SK-N-SH (cell line): ENCODE results near the gene TDO2. TPM values are rescaled to one million over a fixed set of nuclear protein-coding genes. Genes with fewer than 3 reads are reported as not detected.

Experiments used
- CTCF ChIA-PET: fragments of 300-600, 350-600 bp; formaldehyde crosslinking; extraction: SDS; loops from one replicate; lab custom pipeline; 2021; lab: Yijun Ruan, JAX
- POLR2A ChIA-PET: fragments of 350-600 bp; sonication (Branson Sonifier 250); formaldehyde crosslinking; extraction: SDS; loops from one replicate; lab custom pipeline; 2020; ENCODE audit warnings: antibody characterized with exemption, inconsistent platforms; lab: Yijun Ruan, JAX
- DNase-seq: peaks from one replicate; pipeline ENCODE4 v3.0.0; 2012
- H2AFZ ChIP-seq: fragments of 200-600 bp; sonication (generic); 2 replicates; pipeline ENCODE4 v1.8.1; 2016; ENCODE audit warnings: antibody characterized with exemption, mild to moderate bottlenecking, low read depth
- H3F3A ChIP-seq: fragments of 200-600 bp; sonication (generic); replicated peaks from 2 replicates; pipeline ENCODE3; 2016; ENCODE audit warnings: antibody characterized with exemption, mild to moderate bottlenecking; ENCODE audit not compliant: insufficient read depth
- H3K27ac ChIP-seq, 2 experiments: fragments of 200-500 bp in 1 of 2; fragments of 200-600 bp in 1 of 2; sonication (Bioruptor generic) in 1 of 2; sonication (generic), shearing (Covaris generic) in 1 of 2; 2 replicates each; pipeline versions ENCODE4 v1.5.1 to v1.6.1; 2014 to 2016; ENCODE audit warnings: low read depth in 2 of 2, inconsistent platforms in 1 of 2, low read length in 1 of 2, mild to moderate bottlenecking in 1 of 2, mixed read lengths in 1 of 2
- H3K27me3 ChIP-seq: fragments of 200-600 bp; sonication (generic), shearing (Covaris generic); 2 replicates; pipeline ENCODE4 v1.6.1; 2016; ENCODE audit warnings: mixed run types; ENCODE audit not compliant: insufficient read depth
- H3K36me3 ChIP-seq, 2 experiments: fragments of 200-500 bp in 1 of 2; fragments of 200-600 bp in 1 of 2; sonication (Bioruptor generic) in 1 of 2; sonication (generic) in 1 of 2; replicated peaks in 1 of 2; 2 replicates each; pipeline versions ENCODE3 to v1.5.1; 2014 to 2016; ENCODE audit warnings: low read length in 1 of 2, mild to moderate bottlenecking in 1 of 2; ENCODE audit not compliant: insufficient read depth in 2 of 2, control insufficient read depth in 1 of 2
- H3K4me1 ChIP-seq, 2 experiments: fragments of 200-500 bp in 1 of 2; fragments of 200-600 bp in 1 of 2; sonication (Bioruptor generic) in 1 of 2; sonication (generic), shearing (Covaris generic) in 1 of 2; 2 replicates each; pipeline versions ENCODE4 v1.5.1 to v1.6.1; 2014 to 2016; ENCODE audit warnings: low read depth in 1 of 2, low read length in 1 of 2, mixed run types in 1 of 2; ENCODE audit not compliant: insufficient read depth in 2 of 2, control insufficient read depth in 1 of 2
- H3K4me2 ChIP-seq: fragments of 200-600 bp; sonication (generic), shearing (Covaris generic); 2 replicates; pipeline ENCODE4 v1.6.1; 2017; ENCODE audit warnings: mixed run types
- H3K4me3 ChIP-seq, 2 experiments: fragments of 200-500 bp in 1 of 2; fragments of 200-600 bp in 1 of 2; sonication (Bioruptor generic) in 1 of 2; sonication (generic), shearing (Covaris generic) in 1 of 2; 2 replicates each; pipeline versions ENCODE4 v1.5.1 to v1.8.1; 2014 to 2016; ENCODE audit warnings: low read depth in 2 of 2, inconsistent platforms in 1 of 2, low read length in 1 of 2, mild to moderate bottlenecking in 1 of 2, mixed read lengths in 1 of 2, moderate library complexity in 1 of 2
- H3K79me2 ChIP-seq: fragments of 200-600 bp; sonication (generic); 2 replicates; pipeline ENCODE4 v1.8.1; 2017; ENCODE audit warnings: mild to moderate bottlenecking; ENCODE audit not compliant: insufficient read depth
- H3K9ac ChIP-seq: fragments of 200-600 bp; sonication (generic); 2 replicates; pipeline ENCODE4 v1.6.1; 2017; ENCODE audit warnings: mixed run types
- H3K9me2 ChIP-seq: fragments of 200-600 bp; sonication (generic); 2 replicates; pipeline ENCODE4 v1.6.1; 2017; ENCODE audit warnings: mixed run types
- H3K9me3 ChIP-seq: fragments of 200-600 bp; sonication (generic); 2 replicates; pipeline ENCODE4 v1.6.1; 2017; ENCODE audit warnings: mixed run types, mild to moderate bottlenecking, moderate library complexity
- H4K20me1 ChIP-seq: fragments of 200-600 bp; sonication (generic); 2 replicates; pipeline ENCODE4 v1.6.1; 2017; ENCODE audit warnings: mild to moderate bottlenecking, mixed run types; ENCODE audit not compliant: insufficient read depth
- EZH2phosphoT487 ChIP-seq: fragments of 200-600 bp; sonication (generic); IDR thresholded peaks from 2 replicates; pipeline ENCODE4 v1.6.1; 2017; ENCODE audit warnings: low read depth, mixed run types, mild to moderate bottlenecking, antibody characterized with exemption, moderate library complexity, borderline replicate concordance
- FOSL2 ChIP-seq: IDR thresholded peaks from 2 replicates; pipeline ENCODE4 v1.4.0; 2012; ENCODE audit warnings: low read depth, mild to moderate bottlenecking, moderate library complexity, borderline replicate concordance
- FOXM1 ChIP-seq: IDR thresholded peaks from 2 replicates; pipeline ENCODE4 v1.4.0; 2012; ENCODE audit warnings: low read depth, mild to moderate bottlenecking
- GABPA ChIP-seq: IDR thresholded peaks from 2 replicates; pipeline ENCODE4 v1.4.0; 2012; ENCODE audit warnings: low read depth, mild to moderate bottlenecking
- MAX ChIP-seq: IDR thresholded peaks from 2 replicates; pipeline ENCODE4 v1.4.0; 2012; ENCODE audit warnings: low read depth
- MXI1 ChIP-seq: IDR thresholded peaks from 2 replicates; pipeline ENCODE4 v1.6.1; 2012; ENCODE audit warnings: mild to moderate bottlenecking, low read depth, low read length, improper control_type of control experiment
- NRF1 ChIP-seq: IDR thresholded peaks from 2 replicates; pipeline ENCODE4 v1.6.1; 2012; ENCODE audit warnings: low read depth, mild to moderate bottlenecking, low read length
- RCOR1 ChIP-seq: fragments of 150-350 bp; IDR thresholded peaks from 2 replicates; pipeline ENCODE4 v1.6.1; 2017; ENCODE audit warnings: antibody characterized with exemption, low read length
- SIN3A ChIP-seq: IDR thresholded peaks from 2 replicates; pipeline ENCODE4 v1.6.1; 2012; ENCODE audit warnings: low read depth, mild to moderate bottlenecking, low read length, moderate library complexity, borderline replicate concordance
- SMC3 ChIP-seq: IDR thresholded peaks from 2 replicates; pipeline ENCODE4 v1.6.1; 2012; ENCODE audit warnings: low read depth, low read length, improper control_type of control experiment
- TCF12 ChIP-seq: IDR thresholded peaks from 2 replicates; pipeline ENCODE4 v1.4.0; 2012
- ZBTB33 ChIP-seq: IDR thresholded peaks from 2 replicates; pipeline ENCODE4 v1.4.0; 2012; ENCODE audit warnings: low read depth, borderline replicate concordance
- WGBS: methylation state at CpG from one replicate; pipeline ENCODE4 v1.1.6; 2017; ENCODE audit warnings: low lambda C conversion rate; 5-methylcytosine and 5-hydroxymethylcytosine counted together
- polyA plus RNA-seq, 3 experiments: library from polyadenylated mRNA; depleted of rRNA; stranded (reverse); fragments of >200 nt; gene quantifications; 2 replicates each; pipeline ENCODE4 v1.2.3, GENCODE V29; 2012
- TF ChIP-seq, protein P1 (sequence below): IDR thresholded peaks from 2 replicates; pipeline ENCODE4; 2012
- TF ChIP-seq, protein P2 (sequence below): fragments of 150-350 bp; IDR thresholded peaks from 2 replicates; pipeline ENCODE4 v1.6.1; 2017; ENCODE audit warnings: antibody characterized with exemption, low read length, low read depth, borderline replicate concordance

Gene TDO2
- polyA plus RNA-seq, 1 of the 3 experiments (the other 2 are of a cell fraction) = not detected

GRCh38 chr4:155941820-155942219 is 38.3 kb downstream of the TDO2 start:
- H4K20me1 ChIP-seq = no peaks in the 10 kb centered on the region
- no peak overlapping the region for H3K4me2 ChIP-seq
- no peaks in the 10 kb centered on the region for H3K79me2 ChIP-seq
- CTCF ChIA-PET = no interaction called here
- no peaks in the 10 kb centered on the region for H3F3A ChIP-seq
- no peaks in the 10 kb centered on the region for H3K27me3 ChIP-seq
- H3K27ac ChIP-seq = no peak overlapping the region
- H2AFZ ChIP-seq = no peak overlapping the region
- no peak for DNase-seq
- TF ChIP-seq FOXM1 (no peak), TCF12 (no peak), FOSL2 (no peak), GABPA (no peak), SMC3 (no peak), MXI1 (no peak), SIN3A (no peak)
- TF ChIP-seq, protein P1, sequence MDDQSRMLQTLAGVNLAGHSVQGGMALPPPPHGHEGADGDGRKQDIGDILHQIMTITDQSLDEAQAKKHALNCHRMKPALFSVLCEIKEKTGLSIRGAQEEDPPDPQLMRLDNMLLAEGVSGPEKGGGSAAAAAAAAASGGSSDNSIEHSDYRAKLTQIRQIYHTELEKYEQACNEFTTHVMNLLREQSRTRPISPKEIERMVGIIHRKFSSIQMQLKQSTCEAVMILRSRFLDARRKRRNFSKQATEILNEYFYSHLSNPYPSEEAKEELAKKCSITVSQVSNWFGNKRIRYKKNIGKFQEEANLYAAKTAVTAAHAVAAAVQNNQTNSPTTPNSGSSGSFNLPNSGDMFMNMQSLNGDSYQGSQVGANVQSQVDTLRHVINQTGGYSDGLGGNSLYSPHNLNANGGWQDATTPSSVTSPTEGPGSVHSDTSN = no peak
- TF ChIP-seq, protein P2, sequence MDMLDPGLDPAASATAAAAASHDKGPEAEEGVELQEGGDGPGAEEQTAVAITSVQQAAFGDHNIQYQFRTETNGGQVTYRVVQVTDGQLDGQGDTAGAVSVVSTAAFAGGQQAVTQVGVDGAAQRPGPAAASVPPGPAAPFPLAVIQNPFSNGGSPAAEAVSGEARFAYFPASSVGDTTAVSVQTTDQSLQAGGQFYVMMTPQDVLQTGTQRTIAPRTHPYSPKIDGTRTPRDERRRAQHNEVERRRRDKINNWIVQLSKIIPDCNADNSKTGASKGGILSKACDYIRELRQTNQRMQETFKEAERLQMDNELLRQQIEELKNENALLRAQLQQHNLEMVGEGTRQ = no peak
- TF ChIP-seq, all 33 proteins: peak for 0
- no peaks in the 10 kb centered on the region for H3K36me3 ChIP-seq
- no peak overlapping the region for H3K9ac ChIP-seq
- POLR2A ChIA-PET = no interaction called here
- no peak overlapping the region for H3K4me3 ChIP-seq
- H3K9me3 ChIP-seq = no peaks in the 10 kb centered on the region
- no peaks in the 10 kb centered on the region for H3K9me2 ChIP-seq
- H3K4me1 ChIP-seq = no peaks in the 10 kb centered on the region; a peak in 1 of 4 replicates
- 44% methylated on average over 1 of the region's 1 CpG for WGBS

DNA sequence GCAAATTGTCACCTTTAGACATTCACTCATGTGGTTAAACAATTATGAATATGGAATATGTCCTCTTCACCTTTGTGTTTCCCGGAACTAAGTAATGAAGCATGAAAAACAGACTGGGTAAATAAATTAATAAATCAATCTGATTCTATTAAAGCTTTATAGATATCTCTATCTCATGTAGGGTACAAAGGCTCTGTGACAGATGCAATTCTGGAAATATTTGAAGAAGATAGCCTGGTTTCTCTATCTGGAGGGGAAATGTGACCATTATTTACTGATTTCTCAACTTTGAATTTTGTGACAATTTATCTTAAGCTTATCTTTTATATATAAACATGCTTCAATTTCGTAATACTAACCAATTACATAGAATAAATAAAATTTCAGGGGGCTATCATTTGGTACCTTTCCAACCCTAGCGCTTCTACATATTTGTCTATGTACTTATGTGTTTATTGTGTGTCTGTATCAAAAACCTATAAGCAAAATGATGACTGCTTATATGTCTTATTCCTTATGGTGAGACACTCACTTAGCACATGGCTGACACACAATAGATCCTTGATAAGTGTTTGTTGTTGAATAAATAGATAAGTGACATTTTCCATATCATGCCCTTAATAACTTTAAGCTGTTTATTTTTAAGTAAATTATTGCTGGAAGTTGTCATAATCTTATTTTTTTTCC is 40.3 kb downstream of the TDO2 start:
- no peaks in the 10 kb centered on the region for H4K20me1 ChIP-seq
- 76% methylated on average over 3 of the region's 3 CpGs for WGBS
- H3K9ac ChIP-seq = no peak overlapping the region
- no peaks in the 10 kb centered on the region for H3K9me2 ChIP-seq
- H3K79me2 ChIP-seq = no peaks in the 10 kb centered on the region
- H3K4me1 ChIP-seq = no peaks in the 10 kb centered on the region; a peak in 1 of 4 replicates
- ChIA-PET CTCF (interaction anchor here (0.9 to 1.7 kb wide), 3 partner anchors 9 to 134 kb away, joined by 3 to 9 read pairs (median 3); no protein-coding TSS in a partner anchor), POLR2A (interaction anchor here (0.6 kb wide), 1 partner anchor 872 kb away, joined by 3 read pairs; no protein-coding TSS in a partner anchor)
- H3K4me3 ChIP-seq = no peak overlapping the region
- H3K9me3 ChIP-seq = no peaks in the 10 kb centered on the region
- H3K27ac ChIP-seq = no peak overlapping the region
- no peak overlapping the region for H2AFZ ChIP-seq
- H3K27me3 ChIP-seq = no peaks in the 10 kb centered on the region
- H3K36me3 ChIP-seq = no peaks in the 10 kb centered on the region
- no peak for TF ChIP-seq FOSL2
- no peak for TF ChIP-seq NRF1
- TF ChIP-seq MAX = no peak
- TF ChIP-seq EZH2phosphoT487 = no peak
- no peak for TF ChIP-seq GABPA
- TF ChIP-seq RCOR1 = no peak
- no peak for TF ChIP-seq ZBTB33
- H3F3A ChIP-seq = no peaks in the 10 kb centered on the region
- no peak for DNase-seq
- no peak overlapping the region for H3K4me2 ChIP-seq
